DND-41 (cell line): ENCODE data around the gene PSEN2.

ENCODE experiments used
- ATAC-seq: fragments of 200-7000 bp; cut with Tn5 transposase; 3 replicates; pipeline ENCODE4 v1.9.1; 2021; ENCODE audit warnings: low read depth; ENCODE audit not compliant: insufficient read depth
- DNase-seq: peaks from one replicate; pipeline ENCODE4 v3.0.0-alpha.2; 2020
- H2AFZ ChIP-seq: 2 replicates; pipeline ENCODE4 v1.6.0; 2012; ENCODE audit warnings: low read depth, low read length
- H3K27ac ChIP-seq: 2 replicates; pipeline ENCODE4 v1.5.1; 2012; ENCODE audit warnings: low read length, inconsistent platforms
- H3K27me3 ChIP-seq: fragments of 200-600 bp; sonication (generic); 2 replicates; pipeline ENCODE4 v1.6.0; 2012; ENCODE audit warnings: low read length, mild to moderate bottlenecking, inconsistent platforms; ENCODE audit not compliant: insufficient read depth, poor library complexity
- H3K36me3 ChIP-seq: 2 replicates; pipeline ENCODE4 v1.5.1; 2012; ENCODE audit warnings: low read length, inconsistent platforms; ENCODE audit not compliant: insufficient read depth
- H3K4me1 ChIP-seq: 2 replicates; pipeline ENCODE4 v1.5.1; 2012; ENCODE audit warnings: mild to moderate bottlenecking, low read length; ENCODE audit not compliant: insufficient read depth
- H3K4me2 ChIP-seq: 2 replicates; pipeline ENCODE4 v1.6.0; 2012; ENCODE audit warnings: mild to moderate bottlenecking, moderate library complexity, low read length, inconsistent platforms; ENCODE audit not compliant: insufficient read depth
- H3K4me3 ChIP-seq, 2 experiments: fragments of 200-600 bp in 1 of 2; shearing (Covaris generic) in 1 of 2; 2 replicates each; pipeline ENCODE4 v1.5.1; 2012 to 2016; ENCODE audit warnings: inconsistent platforms in 2 of 2, low read length in 2 of 2, mild to moderate bottlenecking in 2 of 2, low read depth in 1 of 2, moderate library complexity in 1 of 2
- H3K79me2 ChIP-seq: 2 replicates; pipeline ENCODE4 v1.6.0; 2012; ENCODE audit warnings: low read length, inconsistent platforms; ENCODE audit not compliant: insufficient read depth
- H3K9ac ChIP-seq: 2 replicates; pipeline ENCODE4 v1.6.0; 2012; ENCODE audit warnings: low read depth, mild to moderate bottlenecking, inconsistent platforms, low read length, moderate library complexity
- H3K9me3 ChIP-seq: 2 replicates; pipeline ENCODE4 v1.5.1; 2012; ENCODE audit warnings: low read length, moderate library complexity, mild to moderate bottlenecking, inconsistent platforms; ENCODE audit not compliant: insufficient read depth, severe bottlenecking
- H4K20me1 ChIP-seq: 2 replicates; pipeline ENCODE4 v1.6.0; 2012; ENCODE audit warnings: low read length; ENCODE audit not compliant: insufficient read depth
- CTCF ChIP-seq: IDR thresholded peaks from 2 replicates; pipeline ENCODE4 v1.5.1; 2012; ENCODE audit warnings: borderline replicate concordance, low read length, moderate library complexity, mild to moderate bottlenecking; ENCODE audit not compliant: poor library complexity, severe bottlenecking; ENCODE audit errors: extremely low read depth
- EZH2 ChIP-seq: IDR thresholded peaks from 3 replicates; pipeline ENCODE4 v1.6.1; 2012; ENCODE audit warnings: borderline replicate concordance, low read depth, mild to moderate bottlenecking, moderate library complexity, low read length, inconsistent platforms; ENCODE audit not compliant: severe bottlenecking

Gene PSEN2

GRCh38 chr1:226892524-226892875 lies 22.1 kb downstream of the PSEN2 start:
- no peak overlapping the region for H2AFZ ChIP-seq

GRCh38 chr1:226893936-226894335 lies 23.5 kb downstream of the PSEN2 start:
- TF ChIP-seq CTCF (no peak), EZH2 (no peak)
- Histone ChIP-seq H3K4me1 (no peaks in the 10 kb centered on the region), H3K27ac (no peak overlapping the region), H3K4me2 (no peak overlapping the region), H3K79me2 (no peaks in the 10 kb centered on the region), H3K4me3 (no peak overlapping the region), H3K36me3 (no peaks in the 10 kb centered on the region), H4K20me1 (no peaks in the 10 kb centered on the region), H3K9me3 (no peaks in the 10 kb centered on the region), H3K9ac (no peak overlapping the region), H2AFZ (no peak overlapping the region), H3K27me3 (no peaks in the 10 kb centered on the region)
- DNase-seq (no peak), ATAC-seq (no peak)

More at GRCh38 chr1:226892524-226892875, 22.1 kb downstream of the PSEN2 start:
- no peak overlapping the region for H3K9ac ChIP-seq
- no peak overlapping the region for H3K4me2 ChIP-seq
- ATAC-seq (no peak), DNase-seq (no peak)
- H4K20me1 ChIP-seq: no peaks in the 10 kb centered on the region
- no peaks in the 10 kb centered on the region for H3K9me3 ChIP-seq
- H3K27ac ChIP-seq: no peak overlapping the region
- no peak overlapping the region for H3K4me3 ChIP-seq
- no peaks in the 10 kb centered on the region for H3K36me3 ChIP-seq
- no peaks in the 10 kb centered on the region for H3K27me3 ChIP-seq
- TF ChIP-seq CTCF (no peak), EZH2 (no peak)
- H3K4me1 ChIP-seq: no peaks in the 10 kb centered on the region
- no peaks in the 10 kb centered on the region for H3K79me2 ChIP-seq

GRCh38 chr1:226894826-226895225 lies 24.4 kb downstream of the PSEN2 start:
- Histone ChIP-seq H2AFZ (no peak overlapping the region), H4K20me1 (no peaks in the 10 kb centered on the region)

More at GRCh38 chr1:226894826-226895225, 24.4 kb downstream of the PSEN2 start:
- Histone ChIP-seq H3K27ac (no peak overlapping the region), H3K4me2 (no peak overlapping the region), H3K79me2 (no peaks in the 10 kb centered on the region), H3K4me1 (no peaks in the 10 kb centered on the region), H3K27me3 (no peaks in the 10 kb centered on the region), H3K9me3 (no peaks in the 10 kb centered on the region), H3K9ac (no peak overlapping the region), H3K36me3 (no peaks in the 10 kb centered on the region), H3K4me3 (no peak overlapping the region)
- no peak for DNase-seq
- TF ChIP-seq EZH2: no peak
- TF ChIP-seq CTCF: no peak
- ATAC-seq: no peak
